NCI-H2081 treated with DMSO at 0.1 percent for 48 hours (cell line): Measurements from ENCODE around the gene DKK3.
"Not testable (repeated sequence)": the region's sequence is repeated elsewhere in the genome, so short reads cannot be mapped to it uniquely, and the experiment has no call there.

Experiments
- DNase-seq: peaks from one replicate; lab custom pipeline; 2025; lab: John Stamatoyannopoulos, UW

DKK3 gene

DNA sequence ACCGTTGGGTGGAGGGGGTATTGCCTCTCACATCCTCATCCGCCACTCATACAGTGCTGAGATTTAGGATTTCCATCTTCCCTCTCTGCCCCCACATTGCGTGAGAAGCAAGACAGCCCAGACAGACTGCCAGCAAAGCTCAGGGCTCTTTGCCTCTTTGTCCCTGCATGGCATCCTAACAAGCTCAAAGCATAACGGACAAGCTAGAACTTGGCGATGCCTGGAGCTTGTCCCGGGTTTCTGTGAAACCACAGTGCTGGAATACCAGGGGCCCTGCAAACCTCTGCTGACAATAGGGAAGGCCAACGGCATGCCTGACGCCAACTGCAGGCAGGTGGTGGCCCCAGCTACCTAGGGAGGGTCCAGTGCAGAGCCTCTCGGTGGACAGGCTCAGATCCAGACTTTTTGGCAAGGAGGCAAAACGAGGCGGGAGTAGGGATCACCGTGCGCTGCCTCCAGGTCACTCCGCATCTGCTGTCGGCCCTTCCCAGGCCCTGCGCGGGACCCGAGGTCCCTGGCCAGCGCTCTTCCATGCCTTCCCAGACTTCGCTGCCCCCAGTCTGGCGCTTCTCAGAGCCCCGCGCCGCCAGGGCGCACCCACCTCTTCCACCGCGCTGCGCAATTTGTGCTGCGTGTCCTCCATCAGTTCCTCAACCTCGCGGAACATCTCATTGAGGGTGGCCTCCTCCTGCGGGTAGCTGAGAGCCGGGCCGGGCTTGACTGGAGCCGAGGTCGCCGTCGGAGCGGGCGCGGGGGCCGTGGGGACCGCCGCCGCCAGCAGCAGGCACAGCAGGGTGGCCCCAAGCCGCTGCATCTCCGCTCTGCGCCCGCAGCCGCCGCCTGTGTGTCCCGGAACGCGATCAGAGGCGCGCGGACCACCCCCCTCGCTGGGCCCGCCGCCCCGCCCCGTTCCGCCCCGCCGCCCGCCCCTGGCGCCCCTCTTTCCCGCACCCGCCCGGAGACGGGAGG is at the start of gene DKK3:
Gene DKK3, minus strand, starts transcription at position 858 of the 969 bp plus-strand sequence. Its CDS starts 44 bp downstream, at position 814.
- DNase-seq: no peak

DNA sequence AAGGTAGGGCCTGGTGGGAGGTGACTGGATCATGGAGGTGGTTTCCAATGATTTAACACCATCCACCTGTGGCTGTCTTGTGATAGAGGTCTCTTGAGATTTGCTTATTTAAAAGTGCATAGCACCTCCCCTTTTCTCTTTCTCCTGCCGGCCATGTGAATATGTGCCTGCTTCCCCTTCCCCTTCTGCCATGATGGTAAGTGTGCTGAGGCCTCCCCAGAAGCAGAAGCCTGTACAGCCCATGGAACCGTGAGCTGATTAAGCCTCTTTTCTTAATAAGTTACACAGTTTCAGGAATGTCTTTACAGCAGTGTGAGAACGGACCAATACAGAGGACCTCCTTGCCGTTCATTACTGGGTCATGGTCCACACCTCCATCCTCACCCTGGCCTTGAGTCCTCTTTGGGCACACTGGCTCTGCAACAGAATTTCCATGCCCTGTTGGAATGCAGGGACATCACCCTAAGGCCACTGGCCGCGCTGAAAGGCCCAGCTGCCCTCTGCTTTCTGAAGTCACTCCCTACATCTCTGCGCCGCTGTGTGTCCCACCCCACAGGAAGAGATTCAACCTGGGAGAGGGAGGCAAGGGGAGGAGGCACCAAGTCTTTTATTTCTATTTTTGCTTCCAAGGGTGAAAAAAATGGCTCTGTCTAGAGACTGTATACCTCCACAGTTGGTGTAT is 49.0 kb upstream of the DKK3 start:
- no peak for DNase-seq

DNA sequence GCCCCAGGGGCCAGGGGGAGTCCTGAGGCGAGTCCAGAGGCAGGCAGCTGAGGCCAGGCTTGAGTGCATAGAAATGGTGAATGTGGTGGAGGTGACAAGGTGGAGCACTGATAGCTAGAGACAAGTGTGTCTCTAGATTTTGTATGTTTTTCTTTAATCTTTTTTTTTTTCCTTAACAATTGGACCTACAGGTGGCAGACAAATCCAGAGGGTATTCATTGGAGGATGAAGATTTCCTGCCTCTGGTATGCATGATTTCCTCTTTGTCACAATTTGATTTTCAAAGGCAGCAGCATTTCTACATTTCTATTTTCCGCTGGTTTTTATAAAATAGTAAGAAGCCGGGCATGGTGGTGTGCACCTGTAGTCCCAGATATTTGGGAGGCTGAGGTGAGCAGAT is 47.7 kb upstream of the DKK3 start:
- no peak for DNase-seq

DNA sequence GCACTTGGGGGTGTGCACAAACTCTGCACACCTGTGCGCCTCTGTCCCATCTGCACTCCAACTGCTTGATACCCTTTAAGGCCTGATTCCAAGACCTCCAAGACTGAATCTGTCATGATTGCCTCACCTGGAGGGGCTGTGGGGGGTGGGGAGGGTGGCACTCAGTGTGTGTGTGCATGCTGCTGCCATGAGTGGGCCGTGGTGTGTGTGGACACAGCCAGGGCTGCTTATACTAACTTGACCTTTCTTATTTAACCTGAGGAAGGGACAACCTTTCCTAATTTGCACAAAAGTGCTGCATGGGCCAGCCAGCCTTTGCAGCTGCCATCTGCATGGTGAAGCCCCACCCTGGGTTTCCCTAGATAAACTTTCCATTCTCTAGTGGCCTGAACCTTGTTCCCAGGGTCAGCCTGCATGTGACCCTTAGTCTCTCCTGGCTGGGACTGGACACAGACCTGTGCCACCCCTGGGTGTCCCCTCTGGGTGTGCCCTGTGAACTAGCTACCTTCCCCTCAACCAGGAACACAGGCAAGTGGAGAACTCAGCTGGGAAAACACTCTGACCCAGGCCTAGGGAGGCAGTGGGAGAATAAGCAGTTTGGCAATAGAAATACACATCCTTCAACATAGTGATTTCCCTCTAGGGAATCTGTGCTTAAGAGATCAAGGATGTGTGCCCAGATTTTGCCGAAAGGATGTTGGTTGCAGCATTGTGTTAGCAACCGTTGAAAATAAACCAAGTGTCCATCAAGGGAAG is 45.4 kb upstream of the DKK3 start:
- DNase-seq: no peak

DNA sequence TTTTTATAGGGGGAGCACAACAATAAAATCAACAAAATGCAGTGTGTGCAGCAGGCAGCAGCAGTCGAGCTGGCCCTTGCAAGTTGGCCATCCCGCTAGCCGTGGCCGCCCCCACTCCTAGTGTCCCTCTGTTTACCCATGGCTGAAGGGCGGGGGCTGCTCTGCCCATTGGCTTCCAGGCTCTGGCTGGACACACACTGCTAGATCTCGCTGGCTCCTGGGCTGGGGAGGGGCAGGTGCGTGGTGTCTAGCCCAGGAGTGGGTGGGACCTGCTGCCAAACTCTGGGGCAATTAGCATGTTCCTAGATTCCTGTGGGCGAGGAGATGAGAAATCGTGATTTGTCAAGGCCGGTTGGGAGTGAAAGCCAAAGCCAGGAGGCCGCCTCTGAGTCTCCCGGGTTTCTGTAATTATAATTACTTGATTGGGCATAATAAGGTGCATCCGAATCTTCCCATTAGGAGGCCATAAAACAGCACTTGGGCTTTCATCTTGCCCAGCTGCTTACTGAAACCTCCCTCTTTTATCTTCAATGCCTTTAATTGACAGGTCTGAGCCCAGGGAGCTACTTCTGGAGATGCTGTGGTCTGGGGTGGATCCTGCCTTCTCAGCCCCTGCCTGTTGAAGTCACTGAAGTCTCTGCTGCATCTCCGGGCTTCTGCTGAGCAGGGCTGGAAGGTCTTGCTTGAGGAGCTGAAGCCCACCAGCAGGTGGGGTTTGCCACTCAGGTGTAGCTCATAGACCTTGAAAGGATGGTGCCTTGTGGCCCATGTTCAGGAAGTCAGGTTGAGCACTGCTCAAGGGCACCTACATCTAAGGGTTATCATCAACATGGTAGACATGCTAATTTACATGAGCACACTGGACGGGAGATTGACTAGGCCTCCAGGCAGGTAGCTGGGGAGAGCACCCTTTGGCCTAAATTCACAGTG is 44.5 kb upstream of the DKK3 start:
- DNase-seq: no peak

DNA sequence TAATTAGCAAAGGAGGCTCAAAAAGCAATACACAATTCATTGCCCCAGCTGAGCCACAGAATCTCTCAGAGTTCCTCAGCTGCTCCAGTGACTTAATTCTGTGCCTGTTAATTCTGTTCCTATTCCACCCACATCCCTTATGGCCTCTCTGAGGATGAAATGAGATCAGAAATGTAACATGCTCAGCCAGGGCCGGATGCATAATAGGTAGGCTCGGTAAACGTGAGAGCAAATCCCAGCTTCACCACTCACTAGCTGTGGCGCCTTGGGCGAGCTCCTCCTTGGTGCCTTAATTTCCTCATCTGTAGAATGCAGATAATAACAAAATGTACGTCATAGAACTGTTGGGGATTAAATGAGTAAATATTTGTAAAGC is 42.8 kb upstream of the DKK3 start:
- no peak for DNase-seq

DNA sequence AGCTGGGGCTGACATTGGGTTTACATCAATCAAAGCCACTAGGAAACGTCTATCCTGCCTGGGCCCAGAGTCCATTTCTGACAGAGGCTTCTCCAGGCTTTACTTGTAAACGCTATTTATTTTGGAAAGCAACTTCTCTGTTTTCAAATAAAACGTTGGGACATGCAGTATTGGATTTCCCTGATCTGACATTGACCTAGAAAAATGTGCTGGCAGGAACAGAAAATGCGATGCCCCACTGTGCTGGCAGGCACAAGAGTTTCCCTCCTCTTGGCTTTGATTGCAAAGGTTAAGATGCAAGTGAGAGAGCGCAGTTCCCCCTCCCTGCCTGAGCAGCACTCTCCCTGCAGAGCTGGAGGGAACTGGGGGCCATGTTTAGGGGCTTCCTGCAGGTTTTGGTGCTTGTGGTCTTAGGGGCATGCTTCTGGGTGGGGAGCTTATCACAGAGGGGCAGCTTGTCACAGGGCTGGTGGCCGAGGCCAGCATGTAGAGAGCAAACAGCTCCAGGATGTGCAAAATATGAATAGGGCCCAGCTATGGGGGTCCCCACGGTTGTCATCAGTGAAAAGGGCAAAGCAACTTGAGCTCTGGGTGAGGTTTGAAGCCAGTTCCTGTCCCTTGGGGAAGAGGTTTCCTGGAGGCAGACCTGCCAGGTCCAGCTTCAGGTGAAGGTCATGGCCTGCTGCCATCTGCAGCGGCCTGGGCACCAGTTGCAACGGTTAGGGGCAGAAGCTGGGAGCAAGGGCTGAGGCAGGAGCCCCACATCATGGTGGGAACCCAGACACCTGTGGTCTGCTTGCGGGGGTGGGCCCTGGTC is 42.3 kb upstream of the DKK3 start:
- DNase-seq: no peak

DNA sequence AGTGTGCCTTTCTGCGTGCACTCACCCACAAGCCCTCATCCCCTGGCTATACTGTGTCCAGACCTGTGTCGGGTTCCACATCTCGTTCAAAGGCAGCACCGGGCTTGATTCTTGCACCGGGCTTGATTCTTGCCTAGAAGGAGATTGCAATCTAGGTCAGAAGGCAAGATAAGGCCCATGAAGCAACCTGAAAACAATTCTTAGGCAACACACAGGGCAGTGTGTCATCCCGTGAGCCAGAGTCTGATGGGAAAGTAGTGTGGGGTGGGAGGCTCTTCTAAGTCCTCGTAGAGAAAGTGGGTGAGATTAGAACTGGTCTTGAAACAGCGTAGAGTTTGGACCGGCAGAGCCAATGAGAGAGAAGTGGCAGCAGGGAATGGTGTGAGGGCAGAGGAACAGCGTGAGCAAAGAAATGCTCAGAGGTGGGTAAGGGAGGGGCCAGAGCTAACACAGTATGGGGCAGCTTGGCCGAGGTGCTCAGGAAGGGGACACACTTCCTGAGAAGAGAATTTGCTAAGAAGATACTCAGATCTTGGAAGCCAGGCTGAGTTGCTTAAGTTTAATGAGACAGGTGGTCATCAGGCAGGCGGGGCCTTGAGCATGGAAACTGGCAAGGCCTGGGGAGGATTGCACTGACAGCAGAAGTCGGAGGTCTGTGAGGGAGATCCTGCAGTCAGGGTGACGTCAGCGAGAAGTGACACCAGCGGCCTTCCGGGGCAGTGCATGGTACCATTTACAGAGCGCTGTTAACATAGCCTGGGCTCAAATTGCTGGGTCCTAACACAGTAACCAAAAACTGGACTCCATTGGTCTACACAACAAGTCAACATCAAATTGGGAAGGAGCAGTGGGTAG is 40.7 kb upstream of the DKK3 start:
- DNase-seq: no peak

DNA sequence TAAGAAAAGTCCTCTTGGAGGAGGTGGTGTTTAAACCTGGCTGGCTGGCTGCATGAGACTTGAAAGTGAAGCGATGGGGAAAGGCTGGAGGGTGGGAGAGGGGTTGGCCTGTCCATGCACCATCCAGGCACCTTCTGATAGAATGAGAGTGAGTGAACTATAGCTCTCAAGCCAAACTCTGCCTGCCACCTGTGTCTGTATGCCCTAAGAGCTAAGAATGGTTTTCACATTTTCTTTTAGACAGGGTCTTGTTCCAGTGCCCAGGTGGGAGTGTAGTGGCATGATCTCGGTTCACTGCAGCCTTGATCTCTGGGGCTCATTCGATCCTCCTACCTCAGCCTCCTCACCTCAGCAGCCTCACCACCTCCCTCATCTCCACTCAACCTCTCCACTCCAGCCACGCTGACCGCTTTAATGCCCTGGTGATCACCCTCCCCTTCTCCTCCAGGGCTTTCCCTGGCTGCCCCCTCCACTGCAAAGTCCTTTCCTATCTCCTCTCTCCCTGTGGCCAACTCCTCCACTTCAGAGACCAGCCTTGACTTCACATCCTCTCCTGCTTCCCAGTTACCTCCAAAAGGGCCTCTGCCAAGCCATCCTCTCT is 38.3 kb upstream of the DKK3 start:
- no peak for DNase-seq

DNA sequence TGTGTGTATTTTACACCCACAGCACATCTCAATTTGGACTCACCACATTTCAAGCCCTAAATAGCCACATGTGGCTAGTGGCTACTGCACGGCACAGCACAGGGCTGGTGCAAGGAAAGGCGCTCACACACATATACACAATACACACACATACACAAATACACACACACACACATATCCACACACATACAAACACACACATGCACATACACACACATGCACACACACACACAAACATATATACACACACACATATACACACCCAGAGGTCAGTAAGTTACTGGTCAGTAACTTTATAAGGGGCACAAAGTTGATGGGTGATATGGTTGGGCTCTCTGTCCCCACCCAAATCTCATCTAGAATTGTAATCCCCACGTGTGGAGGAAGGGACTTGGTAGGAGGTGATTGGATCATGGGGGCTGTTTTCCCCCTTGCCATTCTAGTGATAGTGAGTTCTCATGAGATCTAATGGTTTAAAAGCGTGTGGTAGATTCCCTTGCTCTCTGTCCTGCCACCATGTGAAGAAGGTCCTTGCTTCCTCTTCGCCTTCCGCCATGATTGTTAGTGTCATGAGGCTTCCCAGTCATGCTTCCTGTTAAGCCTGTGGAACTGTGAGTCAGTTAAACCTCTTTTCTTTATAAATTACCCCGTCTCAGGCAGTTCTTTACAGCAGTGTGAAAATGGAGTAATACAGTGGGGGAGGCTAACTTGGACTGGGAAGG is 37.6 kb upstream of the DKK3 start:
- no peak for DNase-seq

DNA sequence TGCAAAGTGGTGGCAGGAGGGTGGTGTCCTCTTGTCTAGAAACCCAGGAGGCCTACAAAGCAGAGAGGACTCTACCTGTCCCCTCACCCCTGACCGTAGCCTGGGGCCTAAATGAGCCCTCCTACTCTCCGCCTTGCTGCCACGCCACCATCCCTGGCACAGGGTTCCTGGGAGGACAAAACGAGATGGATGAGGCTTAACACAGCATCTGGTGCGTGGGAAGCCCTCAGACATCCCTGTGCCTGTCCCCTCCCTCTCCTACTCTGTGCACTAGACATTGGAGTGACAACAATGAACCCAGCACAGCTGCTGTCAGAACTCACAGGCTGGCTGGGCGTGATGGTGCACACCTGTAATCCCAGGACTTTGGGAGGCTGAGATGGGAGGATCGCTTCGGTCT is 36.4 kb upstream of the DKK3 start:
- no peak for DNase-seq

DNA sequence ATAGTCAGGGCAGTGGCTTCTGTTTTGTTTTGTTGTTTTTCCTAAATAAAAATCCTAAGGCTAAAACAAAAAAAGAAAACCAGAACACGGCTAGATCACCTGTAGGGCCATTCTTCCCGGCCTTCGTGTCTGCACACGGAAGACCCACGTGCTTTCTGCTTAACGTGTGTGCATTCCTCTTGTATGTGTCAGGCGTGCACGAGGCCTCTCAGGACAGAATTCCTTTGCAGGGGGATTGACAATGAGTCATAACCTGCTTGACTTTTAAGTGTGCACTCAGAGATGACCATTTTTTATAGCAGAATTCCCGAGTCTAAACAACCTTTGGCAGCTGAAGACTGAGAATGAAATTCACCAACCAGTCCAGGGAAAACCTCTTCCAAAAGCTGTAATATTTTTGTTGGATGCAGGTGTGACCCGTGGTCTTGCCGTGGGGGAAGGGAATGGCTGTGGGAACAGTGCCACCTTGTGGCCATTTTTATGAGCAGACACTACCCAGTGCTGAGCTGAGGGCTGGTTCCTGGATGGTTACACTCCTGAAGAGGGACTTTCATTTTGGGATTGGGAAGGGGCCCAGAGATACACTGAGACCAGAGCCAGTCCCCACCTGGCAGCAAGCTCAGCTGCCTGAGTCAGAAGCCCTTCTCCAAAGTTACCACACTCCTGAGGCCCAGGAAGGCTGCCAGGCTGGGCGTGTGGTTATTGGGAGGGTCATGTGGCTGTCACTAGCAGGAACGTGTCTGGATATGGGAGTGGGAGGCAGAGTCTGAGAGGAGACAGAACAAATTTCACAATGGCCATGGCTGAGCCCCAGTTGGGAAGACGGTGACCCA is 35.7 kb upstream of the DKK3 start:
- no peak for DNase-seq

DNA sequence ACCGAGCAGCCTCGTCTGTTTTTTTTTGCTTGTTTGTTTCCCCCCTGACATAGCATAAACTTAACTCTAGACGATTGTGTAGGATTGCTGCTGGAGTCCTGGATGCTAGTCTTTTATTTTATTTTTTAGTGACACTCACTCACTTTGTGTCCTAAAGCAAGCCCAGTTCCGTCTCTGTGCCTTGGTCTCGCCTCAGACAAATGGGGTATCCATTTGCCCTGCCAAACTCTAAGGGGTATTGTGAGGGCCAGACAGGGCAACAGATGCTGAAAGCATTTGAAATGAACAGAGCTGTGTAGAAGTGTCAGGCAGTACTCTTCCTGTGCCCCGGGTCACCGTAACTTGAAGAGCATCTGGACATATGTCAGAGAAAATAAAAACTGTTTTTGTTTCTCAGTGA is 34.8 kb upstream of the DKK3 start:
- DNase-seq: no peak

DNA sequence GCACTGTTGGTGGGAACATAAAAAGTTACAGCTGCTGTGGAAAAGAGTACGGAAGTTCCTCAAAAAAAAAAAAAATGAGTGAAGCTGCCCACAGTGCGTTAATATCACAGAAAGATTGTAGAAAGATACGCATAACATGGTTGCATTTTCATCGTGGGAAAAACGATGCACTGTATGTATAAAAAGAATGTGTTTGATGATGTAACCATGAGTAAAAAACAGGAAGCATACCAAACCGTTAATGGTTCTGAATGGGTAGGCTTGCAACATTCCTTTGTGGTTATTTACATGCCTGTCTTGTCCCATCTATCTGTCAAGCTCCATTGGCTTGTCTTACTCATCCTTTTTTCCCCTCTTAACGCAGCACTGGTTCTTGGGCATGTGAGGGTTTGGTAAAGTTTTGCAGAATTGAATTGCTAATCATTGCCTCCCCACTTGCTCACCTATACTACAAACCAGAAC is 33.8 kb upstream of the DKK3 start:
- DNase-seq: no peak

DNA sequence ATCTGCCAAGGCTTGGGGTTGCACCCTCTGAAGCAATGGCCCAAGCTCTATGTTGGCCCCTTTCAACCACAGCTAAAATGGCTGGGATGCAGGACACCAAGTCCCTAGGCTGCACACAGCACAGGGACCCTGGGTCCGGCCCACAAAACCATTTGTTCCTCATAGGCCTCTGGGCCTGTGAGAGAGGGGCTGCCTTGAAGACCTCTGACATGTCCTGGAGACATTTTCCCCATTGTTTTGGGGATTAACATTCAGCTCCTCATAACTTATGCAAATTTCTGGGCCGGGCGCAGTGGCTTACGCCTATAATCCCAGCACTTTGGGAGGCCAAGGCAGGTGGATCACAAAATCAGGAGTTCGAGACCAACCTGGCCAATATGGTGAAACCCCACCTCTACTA is 32.3 kb upstream of the DKK3 start:
- DNase-seq: not testable (repeated sequence)

DNA sequence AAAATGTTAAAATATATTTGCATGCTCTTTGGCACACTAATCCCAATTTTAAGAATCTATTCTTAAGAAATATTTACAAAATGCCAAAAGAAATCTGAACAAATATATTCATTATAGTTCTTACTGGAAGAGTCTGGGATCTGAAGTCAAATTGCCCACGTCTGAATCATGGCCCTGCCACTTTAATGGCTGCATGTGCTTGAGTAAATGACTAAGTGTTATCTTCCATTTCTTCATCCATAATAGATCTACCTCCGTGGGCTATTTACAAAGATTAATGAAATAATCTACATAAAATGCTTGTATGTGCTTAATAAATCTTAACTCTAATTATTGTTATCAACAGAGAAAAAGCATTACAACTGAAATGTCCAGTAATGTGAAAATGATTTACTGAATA is 24.5 kb upstream of the DKK3 start:
- DNase-seq: no peak

DNA sequence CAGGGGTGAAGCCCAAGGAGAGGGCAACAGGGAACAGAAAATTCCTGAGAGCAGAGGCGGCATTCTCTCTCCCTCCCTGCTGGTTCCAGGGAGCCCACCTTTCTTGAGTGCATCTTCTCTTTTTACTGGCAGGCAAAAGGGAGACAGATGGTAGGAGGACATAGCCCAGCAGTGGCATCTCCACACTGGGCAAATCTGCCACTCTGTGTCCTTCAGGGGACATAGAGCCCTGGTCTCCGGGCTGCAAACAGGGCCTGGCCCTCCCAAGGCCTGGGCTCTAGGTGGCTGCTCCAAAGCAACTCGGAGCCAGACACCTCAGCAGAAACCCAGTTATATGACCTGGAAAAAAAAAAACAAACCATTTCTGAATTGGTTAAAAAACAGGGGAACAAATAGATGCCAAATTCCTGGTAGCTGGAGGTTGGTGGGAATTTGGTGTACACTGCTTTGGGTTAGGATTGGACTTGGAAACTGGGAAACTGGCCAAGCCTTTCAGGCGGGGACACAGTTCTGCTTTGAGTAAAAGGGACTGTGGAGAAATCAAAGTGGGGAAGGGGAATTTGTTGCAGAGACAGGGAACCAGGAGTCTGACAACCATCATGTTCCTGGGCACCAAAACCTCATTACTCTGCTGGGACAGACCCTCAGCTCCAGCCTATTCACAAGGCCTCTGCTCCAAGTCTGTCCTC is 23.6 kb upstream of the DKK3 start:
- DNase-seq: no peak
